Neural progenitor cell (in vitro differentiated cells): Measurements from ENCODE around the gene VPS26A. TPM values are rescaled to one million over a fixed set of nuclear protein-coding genes. Genes with fewer than 3 reads are reported as not detected.

Experiments
- DNase-seq: peaks from one replicate; pipeline ENCODE4 v3.0.0-alpha.2; 2016; ENCODE audit warnings: low spot score
- H2AFZ ChIP-seq: fragments of 200-600 bp; sonication (generic); replicated peaks from 2 replicates; pipeline ENCODE4 v1.6.1; 2016; ENCODE audit warnings: antibody characterized with exemption
- H3F3A ChIP-seq: fragments of 200-600 bp; sonication (generic); 2 replicates; pipeline ENCODE4 v1.6.1; 2016; ENCODE audit warnings: antibody characterized with exemption, low read depth
- H3K27ac ChIP-seq: fragments of 200-600 bp; sonication (generic); 2 replicates; pipeline ENCODE4 v1.5.1; 2016; ENCODE audit warnings: mild to moderate bottlenecking
- H3K27me3 ChIP-seq: fragments of 200-600 bp; sonication (generic); 2 replicates; pipeline ENCODE4 v1.6.1; 2016; ENCODE audit warnings: mild to moderate bottlenecking, moderate library complexity
- H3K36me3 ChIP-seq: fragments of 200-600 bp; sonication (generic); 2 replicates; pipeline ENCODE4 v1.5.1; 2016
- H3K4me1 ChIP-seq: fragments of 200-600 bp; sonication (generic); 2 replicates; pipeline ENCODE4 v1.6.1; 2016; ENCODE audit warnings: mixed run types
- H3K4me2 ChIP-seq: fragments of 200-600 bp; sonication (generic); 2 replicates; pipeline ENCODE4 v1.6.1; 2016
- H3K4me3 ChIP-seq: fragments of 200-600 bp; sonication (generic); 2 replicates; pipeline ENCODE4 v1.5.1; 2016
- H3K79me2 ChIP-seq: fragments of 200-600 bp; sonication (generic); 2 replicates; pipeline ENCODE4 v1.6.1; 2016; ENCODE audit warnings: low read depth
- H3K9ac ChIP-seq: fragments of 200-600 bp; sonication (generic); 2 replicates; pipeline ENCODE4 v1.6.1; 2016
- H3K9me3 ChIP-seq: fragments of 200-600 bp; sonication (generic); 2 replicates; pipeline ENCODE4 v1.5.1; 2016; ENCODE audit warnings: low read depth
- H4K20me1 ChIP-seq: fragments of 200-600 bp; sonication (generic); 2 replicates; pipeline ENCODE4 v1.6.1; 2016; ENCODE audit warnings: low read depth
- H3K27ac Mint-ChIP-seq: 3 replicates; pipeline ENCODE4 v1.8.0; 2021; ENCODE audit warnings: mixed read lengths
- H3K27me3 Mint-ChIP-seq: 2 replicates; pipeline ENCODE4 v1.8.0; 2022; ENCODE audit warnings: low read depth, mild to moderate bottlenecking, inconsistent platforms, moderate library complexity, mixed read lengths; ENCODE audit not compliant: insufficient read depth
- H3K36me3 Mint-ChIP-seq: 3 replicates; pipeline ENCODE4 v1.8.0; 2021; ENCODE audit warnings: mixed read lengths
- H3K4me1 Mint-ChIP-seq: 3 replicates; pipeline ENCODE4 v1.8.0; 2021; ENCODE audit warnings: mixed read lengths
- H3K4me3 Mint-ChIP-seq: 3 replicates; pipeline ENCODE4 v1.8.0; 2021; ENCODE audit warnings: mild to moderate bottlenecking, moderate library complexity, mixed read lengths
- H3K9me3 Mint-ChIP-seq: 3 replicates; pipeline ENCODE4 v1.8.0; 2020; ENCODE audit warnings: mixed read lengths
- EZH2 ChIP-seq: fragments of 200-600 bp; sonication (generic); IDR thresholded peaks from 2 replicates; pipeline ENCODE4 v1.6.1; 2017; ENCODE audit warnings: antibody characterized with exemption, mild to moderate bottlenecking, moderate library complexity
- EZH2phosphoT487 ChIP-seq: fragments of 200-600 bp; sonication (generic); IDR thresholded peaks from 2 replicates; pipeline ENCODE4 v1.6.1; 2017; ENCODE audit warnings: antibody characterized with exemption
- total RNA-seq: library from RNA; depleted of rRNA; stranded (reverse); fragments of >200 nt; gene quantifications from 2 replicates; pipeline ENCODE4 v1.2.3, GENCODE V29; 2015; ENCODE audit warnings: low replicate concordance
- TF ChIP-seq, protein P1 (sequence below): fragments of 200-600 bp; sonication (generic); IDR thresholded peaks from 2 replicates; pipeline ENCODE4 v1.5.1; 2017; ENCODE audit warnings: antibody characterized with exemption, mild to moderate bottlenecking

VPS26A gene
- total RNA-seq, 1 donor from 2014 or later: 56.0 TPM

DNA sequence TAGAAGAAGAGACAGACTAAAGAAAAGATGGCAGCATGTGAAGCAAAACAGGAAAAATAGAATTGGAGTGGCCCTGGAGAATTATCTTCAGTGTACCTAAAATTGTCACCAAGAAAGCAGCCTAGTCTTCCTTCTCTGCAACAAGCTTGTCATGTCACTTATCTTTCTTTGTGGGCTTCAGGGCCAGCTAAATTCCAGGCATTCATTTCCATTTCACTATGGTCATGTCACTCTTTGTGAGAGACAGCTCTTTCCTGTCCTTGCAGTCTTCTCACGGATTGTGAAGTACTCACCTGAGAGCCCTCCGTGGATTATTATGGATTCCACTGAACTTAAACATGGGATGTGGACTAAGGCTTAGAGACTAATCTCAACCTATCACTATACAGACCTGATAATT is 87.1 kb downstream of the VPS26A start:
- peaks cover 4% of the 10 kb centered on the region for H3K4me1 Mint-ChIP-seq
- H3K79me2 ChIP-seq: no peaks in the 10 kb centered on the region
- H4K20me1 ChIP-seq: no peaks in the 10 kb centered on the region
- no peak overlapping the region for H3K9ac ChIP-seq
- H3K36me3 Mint-ChIP-seq: peaks cover 14% of the 10 kb centered on the region
- no peak overlapping the region for H3K4me2 ChIP-seq
- no peak overlapping the region for H3K27ac Mint-ChIP-seq
- no peak overlapping the region for H3K4me3 ChIP-seq
- no peaks in the 10 kb centered on the region for H3F3A ChIP-seq
- peaks cover 6% of the 10 kb centered on the region for H3K9me3 Mint-ChIP-seq
- no peaks in the 10 kb centered on the region for H3K9me3 ChIP-seq
- H3K4me1 ChIP-seq: no peaks in the 10 kb centered on the region
- no peak overlapping the region for H3K27ac ChIP-seq
- peaks cover 2% of the 10 kb centered on the region for H3K27me3 Mint-ChIP-seq
- H2AFZ ChIP-seq: no peak overlapping the region
- no peak for TF ChIP-seq EZH2
- TF ChIP-seq, protein P1, sequence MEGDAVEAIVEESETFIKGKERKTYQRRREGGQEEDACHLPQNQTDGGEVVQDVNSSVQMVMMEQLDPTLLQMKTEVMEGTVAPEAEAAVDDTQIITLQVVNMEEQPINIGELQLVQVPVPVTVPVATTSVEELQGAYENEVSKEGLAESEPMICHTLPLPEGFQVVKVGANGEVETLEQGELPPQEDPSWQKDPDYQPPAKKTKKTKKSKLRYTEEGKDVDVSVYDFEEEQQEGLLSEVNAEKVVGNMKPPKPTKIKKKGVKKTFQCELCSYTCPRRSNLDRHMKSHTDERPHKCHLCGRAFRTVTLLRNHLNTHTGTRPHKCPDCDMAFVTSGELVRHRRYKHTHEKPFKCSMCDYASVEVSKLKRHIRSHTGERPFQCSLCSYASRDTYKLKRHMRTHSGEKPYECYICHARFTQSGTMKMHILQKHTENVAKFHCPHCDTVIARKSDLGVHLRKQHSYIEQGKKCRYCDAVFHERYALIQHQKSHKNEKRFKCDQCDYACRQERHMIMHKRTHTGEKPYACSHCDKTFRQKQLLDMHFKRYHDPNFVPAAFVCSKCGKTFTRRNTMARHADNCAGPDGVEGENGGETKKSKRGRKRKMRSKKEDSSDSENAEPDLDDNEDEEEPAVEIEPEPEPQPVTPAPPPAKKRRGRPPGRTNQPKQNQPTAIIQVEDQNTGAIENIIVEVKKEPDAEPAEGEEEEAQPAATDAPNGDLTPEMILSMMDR: no peak
- no peak for TF ChIP-seq EZH2phosphoT487
- no peaks in the 10 kb centered on the region for H3K36me3 ChIP-seq
- no peak for DNase-seq
- H3K4me3 Mint-ChIP-seq: no peak overlapping the region
- H3K27me3 ChIP-seq: no peaks in the 10 kb centered on the region

DNA sequence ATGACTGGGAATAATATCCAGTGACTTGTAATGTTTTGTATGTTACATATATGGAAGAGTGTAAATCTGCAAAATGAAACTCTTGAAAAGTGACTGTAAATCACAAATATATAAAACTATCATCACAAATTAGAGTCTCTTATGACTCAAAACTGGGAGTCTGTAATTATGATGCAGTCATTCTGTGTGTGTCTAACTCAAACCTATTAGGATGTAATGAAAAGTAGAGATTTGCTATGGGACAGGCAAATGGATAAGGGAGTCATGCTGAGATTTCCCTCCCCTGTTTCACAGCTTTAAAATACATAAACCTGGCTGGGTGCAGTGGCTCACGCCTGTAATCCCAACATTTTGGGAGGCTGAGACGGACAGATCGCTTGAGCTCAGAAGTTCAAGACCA is 87.5 kb downstream of the VPS26A start:
- H3K9me3 Mint-ChIP-seq: peaks cover 6% of the 10 kb centered on the region
- no peak overlapping the region for H3K4me3 Mint-ChIP-seq

DNA sequence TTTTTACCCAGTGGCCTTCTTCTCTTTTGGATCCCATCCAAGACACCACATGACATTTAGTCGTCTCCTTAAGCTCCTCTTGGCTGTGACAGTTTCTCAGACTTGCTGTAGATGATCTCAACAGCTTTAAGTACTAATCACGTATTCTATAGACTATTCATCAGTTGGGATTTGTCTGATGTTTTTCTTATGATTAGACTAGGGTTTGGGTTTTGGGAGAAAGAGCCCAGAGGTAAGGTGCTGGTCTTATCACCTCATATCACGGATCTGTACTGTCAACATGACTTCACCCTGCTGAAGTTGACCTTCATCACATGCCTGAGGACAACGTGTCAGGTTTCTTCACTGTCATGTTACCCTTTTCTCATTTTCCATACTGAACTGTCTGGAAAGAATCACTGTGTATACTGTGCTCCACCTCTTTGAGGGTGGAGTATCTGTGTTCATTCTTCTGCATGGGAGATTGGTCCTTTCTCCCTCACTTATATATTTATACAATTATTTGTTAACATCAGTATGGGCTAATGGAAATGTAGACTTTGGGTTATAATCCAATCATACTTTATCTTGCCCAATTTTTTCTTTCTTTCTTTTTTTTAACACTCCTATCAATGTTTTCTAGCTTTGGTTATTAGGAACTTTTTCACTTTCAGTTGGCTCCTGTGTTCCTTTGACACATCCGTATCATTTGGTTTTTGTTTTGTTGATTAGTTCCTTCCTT is 89.8 kb downstream of the VPS26A start:
- H2AFZ ChIP-seq: no peak overlapping the region
- no peaks in the 10 kb centered on the region for H3K36me3 ChIP-seq
- Mint-ChIP-seq H3K36me3 (peaks cover under 1% of the 10 kb centered on the region), H3K27ac (no peak overlapping the region), H3K4me3 (no peak overlapping the region), H3K4me1 (peaks cover 4% of the 10 kb centered on the region), H3K27me3 (no peaks in the 10 kb centered on the region), H3K9me3 (peaks cover 6% of the 10 kb centered on the region)
- no peaks in the 10 kb centered on the region for H3F3A ChIP-seq
- H3K27me3 ChIP-seq: no peaks in the 10 kb centered on the region
- no peak overlapping the region for H3K27ac ChIP-seq
- H4K20me1 ChIP-seq: no peaks in the 10 kb centered on the region
- no peak overlapping the region for H3K4me2 ChIP-seq
- no peak for DNase-seq
- H3K9me3 ChIP-seq: no peaks in the 10 kb centered on the region
- H3K4me3 ChIP-seq: no peak overlapping the region
- no peaks in the 10 kb centered on the region for H3K79me2 ChIP-seq
- no peak for TF ChIP-seq EZH2phosphoT487
- TF ChIP-seq EZH2: no peak
- TF ChIP-seq, protein P1: no peak
- no peak overlapping the region for H3K9ac ChIP-seq
- H3K4me1 ChIP-seq: no peaks in the 10 kb centered on the region

More for the DNA sequence above, 87.5 kb downstream of the VPS26A start:
- Histone ChIP-seq H3F3A (no peaks in the 10 kb centered on the region), H3K4me3 (no peak overlapping the region), H2AFZ (no peak overlapping the region), H3K4me2 (no peak overlapping the region), H4K20me1 (no peaks in the 10 kb centered on the region), H3K79me2 (no peaks in the 10 kb centered on the region), H3K4me1 (no peaks in the 10 kb centered on the region), H3K27ac (no peak overlapping the region), H3K36me3 (no peaks in the 10 kb centered on the region), H3K9ac (no peak overlapping the region), H3K9me3 (no peaks in the 10 kb centered on the region), H3K27me3 (no peaks in the 10 kb centered on the region)
- H3K27ac Mint-ChIP-seq: no peak overlapping the region
- H3K27me3 Mint-ChIP-seq: peaks cover 2% of the 10 kb centered on the region
- H3K36me3 Mint-ChIP-seq: peaks cover 10% of the 10 kb centered on the region
- peaks cover 4% of the 10 kb centered on the region for H3K4me1 Mint-ChIP-seq
- DNase-seq: no peak
- TF ChIP-seq, protein P1: no peak
- TF ChIP-seq EZH2: no peak
- no peak for TF ChIP-seq EZH2phosphoT487
